Esophagus squamous epithelium (tissue), 5 donors: Measurements from ENCODE around the gene PRKCA. TPM values are rescaled to one million over a fixed set of nuclear protein-coding genes. Genes with fewer than 3 reads are reported as not detected.
"Not testable (repeated sequence)": the region's sequence is repeated elsewhere in the genome, so short reads cannot be mapped to it uniquely, and the experiment has no call there.

Experiments
- DNase-seq: peaks from one replicate; lab custom pipeline; 2025; lab: John Stamatoyannopoulos, UW
- H3K27ac ChIP-seq, 4 donors: fragments of 200-600 bp; sonication (generic); one replicate each; pipeline ENCODE4 v1.5.1; 2016 to 2019; ENCODE audit warnings: mild to moderate bottlenecking in 1 of 4
- H3K27me3 ChIP-seq, 4 donors: fragments of 200-600 bp; sonication (generic); 1 replicate in 3 of 4; 2 replicates in 1 of 4; pipeline versions ENCODE4 v1.5.1 to v1.6.0; 2017 to 2021; ENCODE audit warnings: antibody characterized with exemption in 1 of 4
- H3K36me3 ChIP-seq, 3 donors: fragments of 200-600 bp; sonication (generic); one replicate each; pipeline ENCODE4 v1.5.1; 2016 to 2019
- H3K4me1 ChIP-seq, 3 donors: fragments of 200-600 bp; sonication (generic); one replicate each; pipeline ENCODE4 v1.5.1; 2017 to 2019
- H3K4me3 ChIP-seq, 4 donors: fragments of 200-600 bp; sonication (generic); 1 replicate in 3 of 4; 2 replicates in 1 of 4; pipeline ENCODE4 v1.5.1; 2016 to 2019; ENCODE audit warnings: mild to moderate bottlenecking in 2 of 4, moderate library complexity in 1 of 4
- H3K9me3 ChIP-seq, 3 donors: fragments of 200-600 bp; sonication (generic); one replicate each; pipeline ENCODE4 v1.5.1; 2016 to 2019
- CTCF ChIP-seq, 6 experiments: fragments of 450-650 bp in 4 of 6; fragments of 200-600 bp in 2 of 6; sonication (generic) in 2 of 6; IDR thresholded peaks; one replicate each; pipeline ENCODE4 v1.5.1; 2016 to 2019; ENCODE audit warnings: antibody characterized with exemption in 6 of 6, mild to moderate bottlenecking in 4 of 6, moderate library complexity in 4 of 6
- POLR2A ChIP-seq, 4 donors: fragments of 450-650 bp; IDR thresholded peaks; one replicate each; pipeline ENCODE4 v1.6.1; 2017; ENCODE audit warnings: antibody characterized with exemption in 4 of 4, mild to moderate bottlenecking in 4 of 4, moderate library complexity in 3 of 4
- WGBS, 2 donors: methylation state at CpG; one replicate each; pipeline ENCODE4 v1.1.5; 2018; 5-methylcytosine and 5-hydroxymethylcytosine counted together
- intact Hi-C: fragments of 100-400 bp; cut with DNase I; formaldehyde crosslinking; loops from one replicate; pipeline ENCODE4 v1.15.0; 2022
- total RNA-seq, 4 donors: library from RNA; depleted of rRNA; stranded (reverse); fragments of >200 nt; gene quantifications; one replicate each; pipeline ENCODE4 v1.1.0, GENCODE V29; 2016
- donor health status: DM: yes; HTN: yes; CAD: no.

PRKCA gene
- total RNA-seq, 4 donors from 2014 or later: 2.4 to 9.2 (median 4.2) TPM

GRCh38 chr17:66345264-66345663, 42.9 kb downstream of the PRKCA start:
- 54 to 60% methylated on average over 4 of the region's 4 CpGs for WGBS, 2 donors
- H3K27ac ChIP-seq: no peak overlapping the region
- intact Hi-C loops: loop anchor here (5.0 kb wide), 1 partner anchor 52 kb away; no protein-coding TSS in a partner anchor
- no peak for TF ChIP-seq POLR2A (IDR thresholded peaks at IDR 0.05)
- TF ChIP-seq CTCF (IDR thresholded peaks at IDR 0.05): no peak
- no peaks in the 10 kb centered on the region for H3K9me3 ChIP-seq
- peaks cover 0 to 20% (median 11%) of the 10 kb centered on the region in 3 donors for H3K4me1 ChIP-seq
- H3K27me3 ChIP-seq: no peaks in the 10 kb centered on the region
- no peaks in the 10 kb centered on the region for H3K36me3 ChIP-seq
- DNase-seq: no peak
- no peak overlapping the region for H3K4me3 ChIP-seq

GRCh38 chr17:66345949-66346638, 43.7 kb downstream of the PRKCA start:
- not testable (repeated sequence) for H3K9me3 ChIP-seq, DNase-seq, H3K4me3 ChIP-seq, H3K27ac ChIP-seq, H3K36me3 ChIP-seq, H3K27me3 ChIP-seq
- WGBS, 2 donors: 87 to 91% methylated on average over 11 to 12 of the region's 12 CpGs
- intact Hi-C loops: loop anchor here (5.0 kb wide), 1 partner anchor 51 kb away; no protein-coding TSS in a partner anchor
- peaks cover 0 to 28% (median 11%) of the 10 kb centered on the region in 3 donors for H3K4me1 ChIP-seq

- Histone ChIP-seq H3K4me1 (peaks cover 0 to 30% (median 11%) of the 10 kb centered on the region in 3 donors), H3K4me3 (no peak overlapping the region), H3K36me3 (no peaks in the 10 kb centered on the region), H3K9me3 (no peaks in the 10 kb centered on the region), H3K27me3 (no peaks in the 10 kb centered on the region), H3K27ac (no peak overlapping the region)
- WGBS, 2 donors: 70 to 78% methylated on average over 5 to 8 of the region's 10 CpGs
- intact Hi-C loops: loop anchor here (5.0 kb wide), 1 partner anchor 49 kb away; no protein-coding TSS in a partner anchor
- DNase-seq: no peak
- TF ChIP-seq CTCF (IDR thresholded peaks at IDR 0.05) (no peak), POLR2A (IDR thresholded peaks at IDR 0.05) (no peak)
These were observed 45.5 kb downstream of the PRKCA start for GRCh38 chr17:66347661-66348514.

- H3K4me1 ChIP-seq: peaks cover 0 to 30% (median 11%) of the 10 kb centered on the region in 3 donors
- no peak for TF ChIP-seq POLR2A (IDR thresholded peaks at IDR 0.05)
- TF ChIP-seq CTCF (IDR thresholded peaks at IDR 0.05): no peak
- H3K36me3 ChIP-seq: no peaks in the 10 kb centered on the region
- H3K4me3 ChIP-seq: no peak overlapping the region
- DNase-seq: no peak
- 49 to 54% methylated on average over 4 of the region's 4 CpGs for WGBS, 2 donors
- no peaks in the 10 kb centered on the region for H3K27me3 ChIP-seq
- intact Hi-C loops: loop anchor here (5.0 kb wide), 1 partner anchor 49 kb away; no protein-coding TSS in a partner anchor
- H3K9me3 ChIP-seq: no peaks in the 10 kb centered on the region
- H3K27ac ChIP-seq: no peak overlapping the region
These were observed 46.3 kb downstream of the PRKCA start for GRCh38 chr17:66348584-66349165.

- Histone ChIP-seq H3K9me3 (no peaks in the 10 kb centered on the region), H3K27ac (no peak overlapping the region), H3K36me3 (no peaks in the 10 kb centered on the region), H3K27me3 (peaks cover 0 to 3% (median 0%) of the 10 kb centered on the region in 4 donors), H3K4me1 (peaks cover 0 to 30% (median 11%) of the 10 kb centered on the region in 3 donors), H3K4me3 (no peak overlapping the region)
- WGBS, 2 donors: 83 to 88% methylated on average over 12 of the region's 12 CpGs
- TF ChIP-seq POLR2A (IDR thresholded peaks at IDR 0.05) (no peak), CTCF (IDR thresholded peaks at IDR 0.05) (no peak)
- intact Hi-C loops: loop anchor here (5.0 kb wide), 1 partner anchor 48 kb away; no protein-coding TSS in a partner anchor
- no peak for DNase-seq
These were observed 47.3 kb downstream of the PRKCA start for GRCh38 chr17:66349521-66350254.

GRCh38 chr17:66350576-66350975, 48.2 kb downstream of the PRKCA start:
- 84 to 92% methylated on average over 10 of the region's 10 CpGs for WGBS, 2 donors
- intact Hi-C loops, H3K27ac ChIP-seq: not testable (repeated sequence)

More at GRCh38 chr17:66350576-66350975, 48.2 kb downstream of the PRKCA start:
- H3K4me1 ChIP-seq: peaks cover 0 to 30% (median 11%) of the 10 kb centered on the region in 3 donors
- not testable (repeated sequence) for H3K27me3 ChIP-seq, H3K9me3 ChIP-seq, DNase-seq, H3K4me3 ChIP-seq, H3K36me3 ChIP-seq
